Muscle layer of colon (tissue), 2 donors: ENCODE data around the gene CFAP73.
"Not testable (repeated sequence)": the region's sequence is repeated elsewhere in the genome, so short reads cannot be mapped to it uniquely, and the experiment has no call there.

Experiments
- H3K27ac ChIP-seq: one replicate; pipeline ENCODE4 v1.7.0; 2013; ENCODE audit warnings: low read depth, mild to moderate bottlenecking, low read length, moderate library complexity
- H3K27me3 ChIP-seq, 2 donors: one replicate each; pipeline ENCODE4 v1.7.0; 2013; ENCODE audit warnings: low read length in 2 of 2, mild to moderate bottlenecking in 2 of 2; ENCODE audit not compliant: insufficient read depth in 2 of 2, control insufficient read depth in 1 of 2
- H3K36me3 ChIP-seq: one replicate; pipeline ENCODE4 v1.7.0; 2013; ENCODE audit warnings: mild to moderate bottlenecking, low read length; ENCODE audit not compliant: insufficient read depth
- H3K4me1 ChIP-seq: one replicate; pipeline ENCODE4 v1.7.0; 2013; ENCODE audit warnings: mild to moderate bottlenecking, low read length; ENCODE audit not compliant: insufficient read depth
- H3K4me3 ChIP-seq, 2 donors: one replicate each; pipeline ENCODE4 v1.7.0; 2013; ENCODE audit warnings: low read length in 2 of 2, low read depth in 1 of 2, mild to moderate bottlenecking in 1 of 2, moderate library complexity in 1 of 2
- H3K9ac ChIP-seq: one replicate; pipeline ENCODE4 v1.7.0; 2013; ENCODE audit warnings: low read length
- H3K9me3 ChIP-seq: one replicate; pipeline ENCODE4 v1.7.0; 2013; ENCODE audit warnings: mild to moderate bottlenecking, low read length
- donor health status: abdominal sarcoma.
- donor health status: Adenocarcinoma of cecum.

CFAP73 gene

DNA sequence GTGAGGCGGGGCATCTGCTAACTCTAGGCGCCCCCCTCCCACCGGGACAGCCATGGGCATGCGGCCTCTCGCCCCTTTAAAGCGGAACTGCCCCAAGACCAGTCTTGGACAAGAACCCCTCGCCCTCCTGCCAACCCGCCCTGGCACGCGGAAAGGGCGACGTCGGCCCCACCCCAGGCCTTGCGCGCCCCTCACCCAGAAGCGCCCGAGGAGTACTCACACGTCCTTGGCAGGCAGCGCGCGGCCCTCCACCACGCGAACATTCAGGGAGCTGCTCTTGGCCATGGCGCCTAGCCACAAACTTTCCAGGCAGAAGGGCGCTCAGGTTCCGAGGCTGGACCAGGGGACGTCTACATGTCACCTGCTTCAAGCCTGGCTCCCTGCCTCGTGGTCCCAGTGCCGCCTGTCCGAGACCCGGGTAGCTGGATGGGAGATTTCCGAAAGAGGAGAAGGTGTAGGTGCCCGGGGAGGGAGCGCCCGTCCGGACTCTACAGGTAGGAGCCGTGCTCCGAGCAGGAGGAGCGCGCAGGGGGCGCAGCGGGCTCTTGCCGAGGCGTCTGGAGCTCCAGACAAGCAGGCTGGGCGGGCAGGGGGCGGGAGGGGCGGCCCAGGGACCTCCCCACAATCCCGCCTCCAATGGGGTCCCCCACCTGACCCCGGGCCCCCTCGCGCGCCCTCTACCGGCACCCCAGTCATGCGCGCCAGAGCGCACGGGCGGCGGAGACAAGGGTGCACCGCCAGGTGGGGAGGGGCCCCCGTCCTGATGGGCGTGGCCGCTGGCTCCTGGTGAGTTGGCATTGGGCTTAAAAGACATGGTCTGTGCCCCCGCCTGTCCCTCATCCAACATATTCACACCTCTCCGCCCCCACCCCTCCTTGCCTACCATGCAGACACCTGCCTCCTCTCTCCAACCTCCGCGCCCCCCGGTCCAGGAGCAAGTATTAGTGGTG is 14.1 kb upstream of the CFAP73 start, which contains the start of gene RASAL1:
Gene RASAL1 (minus strand): TSS at position 584 of the 950 bp plus-strand sequence. CDS start 299 bp downstream, at position 285.
- H3K4me1 ChIP-seq = no peaks in the 10 kb centered on the region
- no peak within 1 kb of the TSS for H3K27ac ChIP-seq
- no peak within 1 kb of the TSS for H3K4me3 ChIP-seq
- no peaks in the 10 kb centered on the region for H3K9me3 ChIP-seq
- H3K27me3 ChIP-seq = peaks cover 0 to 28% of the 10 kb centered on the region in 2 donors
- H3K9ac ChIP-seq = no peak within 1 kb of the TSS
- H3K36me3 ChIP-seq = no peaks in the 10 kb centered on the region

- Histone ChIP-seq H3K4me3 (no peak overlapping the region), H3K36me3 (no peaks in the 10 kb centered on the region), H3K4me1 (no peaks in the 10 kb centered on the region), H3K9me3 (no peaks in the 10 kb centered on the region), H3K27ac (no peak overlapping the region), H3K9ac (no peak overlapping the region), H3K27me3 (peaks cover 0 to 28% of the 10 kb centered on the region in 2 donors)
These were observed 13.2 kb upstream of the CFAP73 start for GRCh38 chr12:113136128-113136989.

DNA sequence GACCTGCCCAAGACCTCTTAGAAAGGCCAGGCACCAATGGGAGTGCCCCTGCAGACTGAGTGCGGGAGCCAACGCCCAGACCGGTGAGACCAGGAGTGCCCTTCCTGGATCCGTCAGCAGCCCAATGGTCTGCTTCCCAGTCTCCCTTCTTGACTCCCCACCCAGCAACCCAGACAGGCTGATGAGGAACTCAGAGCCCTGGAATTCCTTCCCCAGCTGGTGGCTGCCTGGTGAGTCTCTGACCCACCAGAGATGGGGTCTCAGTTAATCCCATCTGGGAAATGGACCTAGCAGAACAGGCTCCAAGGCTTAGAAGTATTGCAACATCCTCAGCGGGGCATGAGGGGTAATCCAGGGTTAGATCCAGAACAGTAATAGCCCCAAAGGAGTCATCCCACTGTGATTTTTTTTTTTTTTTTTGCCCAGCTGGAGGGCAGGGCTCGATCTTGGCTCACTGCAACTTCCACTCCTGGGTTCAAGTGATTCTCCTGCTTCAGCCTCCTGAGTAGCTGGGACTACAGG is 12.5 kb upstream of the CFAP73 start:
- Histone ChIP-seq H3K9ac (no peak overlapping the region), H3K36me3 (no peaks in the 10 kb centered on the region), H3K4me3 (no peak overlapping the region), H3K4me1 (no peaks in the 10 kb centered on the region), H3K27ac (no peak overlapping the region), H3K27me3 (peaks cover 0 to 28% of the 10 kb centered on the region in 2 donors), H3K9me3 (no peaks in the 10 kb centered on the region)

DNA sequence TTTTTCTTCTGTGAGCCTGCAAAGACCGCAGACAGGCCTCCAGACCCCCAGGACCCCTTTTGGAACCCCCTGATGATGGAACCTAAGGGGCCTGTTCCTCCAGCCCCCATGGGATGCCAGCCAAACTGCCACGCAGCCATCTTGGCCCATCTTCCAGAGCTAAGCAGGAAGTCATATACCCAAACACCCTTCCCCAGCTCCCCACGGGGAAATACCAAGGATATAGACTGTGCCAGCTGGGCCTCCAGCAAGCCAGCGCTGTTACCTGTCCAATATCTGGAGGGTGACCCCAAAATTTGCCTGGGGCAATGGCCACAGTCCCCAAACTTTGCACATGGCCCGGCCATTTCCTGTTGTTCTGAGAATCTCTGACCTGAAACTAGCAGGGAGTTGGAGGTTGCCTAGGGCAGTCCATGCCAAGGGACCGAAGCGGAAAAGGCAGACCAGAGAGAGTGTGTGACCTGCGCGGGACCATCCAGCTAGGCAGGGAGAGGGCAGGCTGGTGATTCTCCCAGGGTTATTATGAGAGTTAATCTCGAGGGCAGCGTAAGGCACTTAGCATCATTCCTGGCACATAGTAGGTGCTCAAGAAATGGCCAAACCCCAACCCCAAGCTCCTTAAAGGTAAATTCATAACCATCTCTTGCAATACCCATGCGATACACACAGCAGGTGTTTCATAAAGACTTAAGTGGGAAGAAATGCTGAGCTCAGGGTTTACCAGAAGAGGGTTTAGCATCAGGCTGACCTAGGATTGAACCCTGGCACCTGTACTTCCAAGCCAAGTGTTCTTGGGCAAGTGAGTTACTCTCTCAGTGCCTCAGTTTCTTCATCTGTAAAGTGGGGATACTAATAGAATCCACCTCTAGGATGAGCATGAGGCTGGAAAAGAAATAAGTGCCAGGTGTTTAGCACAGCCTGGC is 11.4 kb upstream of the CFAP73 start:
- Histone ChIP-seq H3K27me3 (peaks cover 0 to 28% of the 10 kb centered on the region in 2 donors), H3K9ac (no peak overlapping the region), H3K9me3 (no peaks in the 10 kb centered on the region), H3K36me3 (no peaks in the 10 kb centered on the region), H3K27ac (no peak overlapping the region), H3K4me1 (no peaks in the 10 kb centered on the region), H3K4me3 (no peak overlapping the region)

GRCh38 chr12:113138826-113139225 is 10.7 kb upstream of the CFAP73 start:
- H3K9me3 ChIP-seq = no peaks in the 10 kb centered on the region
- H3K27ac ChIP-seq = no peak overlapping the region
- no peaks in the 10 kb centered on the region for H3K4me1 ChIP-seq
- no peaks in the 10 kb centered on the region for H3K36me3 ChIP-seq
- H3K27me3 ChIP-seq = peaks cover 0 to 28% of the 10 kb centered on the region in 2 donors
- no peak overlapping the region for H3K9ac ChIP-seq
- no peak overlapping the region for H3K4me3 ChIP-seq

DNA sequence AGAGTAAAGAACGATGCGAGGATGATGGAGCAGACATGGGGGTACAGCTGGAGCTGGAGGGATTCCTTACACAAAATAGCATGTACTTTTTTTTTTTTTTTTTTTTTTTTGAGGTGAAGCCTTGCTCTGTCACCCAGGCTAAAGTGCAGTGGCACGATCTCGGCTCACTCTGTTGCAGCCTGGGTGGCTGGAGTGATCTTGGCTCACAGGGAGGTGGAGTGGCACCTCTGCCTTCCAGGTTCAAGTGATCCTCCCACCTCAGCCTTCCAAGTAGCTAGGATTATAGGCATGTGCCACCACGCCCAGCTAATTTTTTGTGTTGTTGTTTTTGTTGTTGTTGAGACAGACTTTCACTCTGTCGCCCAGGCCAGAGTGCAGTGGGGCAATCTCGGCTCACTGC is 8.8 kb upstream of the CFAP73 start:
- Histone ChIP-seq H3K27me3 (peaks cover 0 to 12% of the 10 kb centered on the region in 2 donors), H3K9ac (no peak overlapping the region), H3K27ac (no peak overlapping the region), H3K4me3 (no peak overlapping the region), H3K9me3 (no peaks in the 10 kb centered on the region), H3K36me3 (no peaks in the 10 kb centered on the region), H3K4me1 (no peaks in the 10 kb centered on the region)

GRCh38 chr12:113141716-113142115 is 7.8 kb upstream of the CFAP73 start:
- not testable (repeated sequence) for H3K27ac ChIP-seq, H3K4me1 ChIP-seq, H3K4me3 ChIP-seq, H3K9ac ChIP-seq, H3K9me3 ChIP-seq, H3K36me3 ChIP-seq, H3K27me3 ChIP-seq

- Histone ChIP-seq H3K4me3 (no peak overlapping the region), H3K27me3 (peaks cover 0 to under 1% of the 10 kb centered on the region in 2 donors), H3K36me3 (no peaks in the 10 kb centered on the region), H3K9ac (no peak overlapping the region), H3K4me1 (no peaks in the 10 kb centered on the region), H3K27ac (no peak overlapping the region), H3K9me3 (no peaks in the 10 kb centered on the region)
These were observed 7.2 kb upstream of the CFAP73 start for GRCh38 chr12:113142173-113142885.

- no peaks in the 10 kb centered on the region for H3K36me3 ChIP-seq
- H3K9ac ChIP-seq = no peak overlapping the region
- no peak overlapping the region for H3K4me3 ChIP-seq
- H3K27ac ChIP-seq = no peak overlapping the region
- H3K9me3 ChIP-seq = no peaks in the 10 kb centered on the region
- no peaks in the 10 kb centered on the region for H3K27me3 ChIP-seq
- no peaks in the 10 kb centered on the region for H3K4me1 ChIP-seq
These were observed 6.6 kb upstream of the CFAP73 start for GRCh38 chr12:113142886-113143332.

DNA sequence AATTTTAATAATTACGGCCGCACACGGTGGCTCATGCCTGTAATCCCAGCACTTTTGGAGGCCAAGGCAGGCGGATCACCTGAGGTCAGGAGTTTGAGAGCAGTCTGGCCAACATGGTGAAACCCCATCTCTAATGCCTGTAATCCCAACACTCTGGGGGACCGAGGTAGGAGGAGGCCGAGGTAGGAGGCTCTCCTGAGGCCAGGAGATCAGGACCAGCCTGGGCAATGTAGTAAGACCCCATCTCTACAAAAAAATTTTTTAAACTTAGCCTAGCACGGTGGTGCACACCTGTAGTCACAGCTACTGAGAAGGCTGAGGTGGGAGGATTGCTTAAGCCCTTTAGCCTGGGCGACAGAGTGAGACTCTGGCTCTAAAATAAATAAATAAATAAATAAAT is 5.6 kb upstream of the CFAP73 start:
- Histone ChIP-seq H3K9me3 (no peaks in the 10 kb centered on the region), H3K4me1 (no peaks in the 10 kb centered on the region), H3K36me3 (no peaks in the 10 kb centered on the region), H3K27me3 (no peaks in the 10 kb centered on the region), H3K4me3 (no peak overlapping the region), H3K27ac (no peak overlapping the region), H3K9ac (no peak overlapping the region)
